OCI-LY7 (cell line): ENCODE data around the gene ANTXR1. TPM values are rescaled to one million over a fixed set of nuclear protein-coding genes. Genes with fewer than 3 reads are reported as not detected.
"Not testable (repeated sequence)": the region's sequence is repeated elsewhere in the genome, so short reads cannot be mapped to it uniquely, and the experiment has no call there.

Experiments
- BruUV-seq: library from RNA; stranded (reverse); fragments of 400-500 nt; replicated peaks from 2 replicates; lab custom pipeline; 2021; lab: Mats Ljungman, UMichigan
- CTCF ChIA-PET: fragments of 300-600 bp; sonication (Branson Sonifier 250); formaldehyde crosslinking; loops from one replicate; lab custom pipeline; 2022; ENCODE audit warnings: antibody characterized with exemption; ENCODE audit not compliant: unreplicated experiment; lab: Charles Lee
- POLR2A ChIA-PET: fragments of 300-600 bp; sonication (Branson Sonifier 250); formaldehyde crosslinking; loops from one replicate; lab custom pipeline; 2022; ENCODE audit warnings: antibody characterized with exemption; lab: Charles Lee
- DNase-seq: peaks from one replicate; pipeline ENCODE4 v3.0.0-alpha.2; 2015; ENCODE audit warnings: low spot score
- H2AFZ ChIP-seq: fragments of 200-600 bp; sonication (generic), shearing (Covaris generic); 2 replicates; pipeline ENCODE4 v1.6.1; 2014; ENCODE audit warnings: mild to moderate bottlenecking, antibody characterized with exemption, low read length, moderate library complexity
- H3K27ac ChIP-seq: fragments of 200-600 bp; sonication (generic); 2 replicates; pipeline ENCODE4 v1.5.1; 2014; ENCODE audit warnings: mixed run types, low read depth, mild to moderate bottlenecking, moderate library complexity, low read length, inconsistent platforms; ENCODE audit not compliant: poor library complexity, severe bottlenecking
- H3K36me3 ChIP-seq: fragments of 200-600 bp; sonication (generic); 2 replicates; pipeline ENCODE4 v1.6.1; 2014; ENCODE audit warnings: mild to moderate bottlenecking, antibody characterized with exemption, low read length, moderate library complexity, mixed read lengths; ENCODE audit not compliant: insufficient read depth
- H3K4me1 ChIP-seq: fragments of 200-600 bp; sonication (generic); 2 replicates; pipeline ENCODE4 v1.5.1; 2014; ENCODE audit warnings: mild to moderate bottlenecking, low read length; ENCODE audit not compliant: insufficient read depth, poor library complexity, severe bottlenecking
- H3K4me2 ChIP-seq: fragments of 200-600 bp; sonication (generic); 2 replicates; pipeline ENCODE4 v1.6.1; 2014; ENCODE audit warnings: mild to moderate bottlenecking, low read length
- H3K4me3 ChIP-seq: fragments of 200-600 bp; sonication (generic); 2 replicates; pipeline ENCODE4 v1.5.1; 2014; ENCODE audit warnings: mild to moderate bottlenecking, low read depth, low read length; ENCODE audit not compliant: poor library complexity, severe bottlenecking
- H3K79me2 ChIP-seq: fragments of 200-600 bp; sonication (generic); 2 replicates; pipeline ENCODE4 v1.6.1; 2016; ENCODE audit warnings: low read depth, mild to moderate bottlenecking, low read length, moderate library complexity, mixed read lengths; ENCODE audit not compliant: insufficient read depth
- H3K9me2 ChIP-seq: fragments of 200-600 bp; sonication (generic); 2 replicates; pipeline ENCODE4 v1.6.1; 2016; ENCODE audit warnings: mild to moderate bottlenecking, low read length, mixed read lengths; ENCODE audit not compliant: insufficient read depth
- H3K9me3 ChIP-seq: fragments of 200-600 bp; sonication (generic); 2 replicates; pipeline ENCODE4 v1.6.1; 2014; ENCODE audit warnings: mild to moderate bottlenecking, mixed run types, low read length, mixed read lengths
- H4K20me1 ChIP-seq: fragments of 200-600 bp; sonication (generic); 2 replicates; pipeline ENCODE4 v1.6.1; 2014; ENCODE audit warnings: mild to moderate bottlenecking, antibody characterized with exemption, low read length, moderate library complexity, mixed read lengths; ENCODE audit not compliant: insufficient read depth
- EZH2phosphoT487 ChIP-seq: fragments of 200-600 bp; sonication (generic); IDR thresholded peaks from 2 replicates; pipeline ENCODE4 v1.6.1; 2018; ENCODE audit warnings: low read depth, borderline replicate concordance, mild to moderate bottlenecking, mixed run types, antibody characterized with exemption, low read length, moderate library complexity, mixed read lengths
- intact Hi-C: fragments of 100-400 bp; cut with micrococcal nuclease; formaldehyde crosslinking; loops from one replicate; pipeline ENCODE4 v1.10.0; 2022; ENCODE audit not compliant: unreplicated experiment
- total RNA-seq, 2 experiments: library from RNA; depleted of rRNA in 1 of 2; stranded (reverse); fragments of >200 nt in 1 of 2; shearing (Covaris generic) in 1 of 2; gene quantifications; 2 replicates each; pipeline ENCODE4 v1.2.3, GENCODE V29; 2014 to 2022
- TF ChIP-seq, protein P1 (sequence below): fragments of 200-600 bp; sonication (generic); conservative IDR thresholded peaks from 2 replicates; pipeline ENCODE4 v1.5.1; 2014; ENCODE audit warnings: mild to moderate bottlenecking, antibody characterized with exemption, low read length, moderate library complexity, mixed read lengths

Gene ANTXR1
- total RNA-seq, 2 experiments from 2014 or later = not detected

DNA sequence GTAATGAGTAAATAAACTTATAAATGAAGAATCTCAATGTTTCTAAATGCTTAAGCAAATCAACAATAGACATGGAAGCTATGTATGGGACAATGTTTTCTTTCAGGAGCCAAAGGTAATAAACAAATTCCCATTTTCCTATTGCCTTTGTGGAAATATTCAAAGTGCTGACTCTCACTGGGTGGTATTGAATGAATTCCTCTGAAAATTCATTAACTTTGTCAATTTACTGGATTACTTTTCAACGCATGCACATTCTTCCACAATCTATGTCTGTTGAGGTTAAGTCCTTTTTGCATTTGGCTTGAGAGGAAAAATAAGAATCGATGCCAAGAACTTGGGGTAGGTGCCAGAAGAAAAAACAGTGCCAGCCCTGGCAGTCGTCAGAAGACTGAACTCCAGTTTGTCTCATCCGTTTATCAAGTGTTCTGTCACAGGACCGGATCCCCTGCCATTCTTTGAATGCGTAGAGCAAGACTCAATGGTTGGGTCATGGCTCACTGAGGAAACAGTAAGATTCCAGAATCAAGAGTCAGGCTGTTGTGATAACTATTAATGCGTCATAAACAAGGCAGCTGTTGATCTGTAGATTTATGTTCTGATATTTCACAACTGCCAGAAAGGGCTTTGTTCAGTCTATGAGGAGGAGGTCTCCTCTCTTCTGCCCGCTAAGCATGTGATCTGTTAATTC lies 240.8 kb downstream of the ANTXR1 start:
- BruUV-seq = no TSS peak

GRCh38 chr2:69255760-69256159 lies 242.8 kb downstream of the ANTXR1 start:
- Histone ChIP-seq H2AFZ (no peak overlapping the region), H3K36me3 (no peaks in the 10 kb centered on the region), H3K4me3 (no peak overlapping the region), H3K79me2 (no peaks in the 10 kb centered on the region), H3K9me2 (no peaks in the 10 kb centered on the region), H3K9me3 (0 out of 2 replicates have a peak, but pooled peaks cover 6% of the 10 kb centered on the region), H3K4me1 (no peaks in the 10 kb centered on the region), H3K27ac (no peak overlapping the region), H4K20me1 (no peaks in the 10 kb centered on the region), H3K4me2 (no peak overlapping the region)
- BruUV-seq = no TSS peak
- intact Hi-C loops = no loop called here
- ChIA-PET POLR2A (interaction anchor here (0.7 kb wide), 1 partner anchor 1494 kb away, joined by 3 read pairs; no protein-coding TSS in a partner anchor), CTCF (no interaction called here)
- TF ChIP-seq, protein P1, sequence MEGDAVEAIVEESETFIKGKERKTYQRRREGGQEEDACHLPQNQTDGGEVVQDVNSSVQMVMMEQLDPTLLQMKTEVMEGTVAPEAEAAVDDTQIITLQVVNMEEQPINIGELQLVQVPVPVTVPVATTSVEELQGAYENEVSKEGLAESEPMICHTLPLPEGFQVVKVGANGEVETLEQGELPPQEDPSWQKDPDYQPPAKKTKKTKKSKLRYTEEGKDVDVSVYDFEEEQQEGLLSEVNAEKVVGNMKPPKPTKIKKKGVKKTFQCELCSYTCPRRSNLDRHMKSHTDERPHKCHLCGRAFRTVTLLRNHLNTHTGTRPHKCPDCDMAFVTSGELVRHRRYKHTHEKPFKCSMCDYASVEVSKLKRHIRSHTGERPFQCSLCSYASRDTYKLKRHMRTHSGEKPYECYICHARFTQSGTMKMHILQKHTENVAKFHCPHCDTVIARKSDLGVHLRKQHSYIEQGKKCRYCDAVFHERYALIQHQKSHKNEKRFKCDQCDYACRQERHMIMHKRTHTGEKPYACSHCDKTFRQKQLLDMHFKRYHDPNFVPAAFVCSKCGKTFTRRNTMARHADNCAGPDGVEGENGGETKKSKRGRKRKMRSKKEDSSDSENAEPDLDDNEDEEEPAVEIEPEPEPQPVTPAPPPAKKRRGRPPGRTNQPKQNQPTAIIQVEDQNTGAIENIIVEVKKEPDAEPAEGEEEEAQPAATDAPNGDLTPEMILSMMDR = no peak
- TF ChIP-seq EZH2phosphoT487 = no peak
- no peak for DNase-seq

More for the DNA sequence above, 240.8 kb downstream of the ANTXR1 start:
- no peak overlapping the region for H2AFZ ChIP-seq
- TF ChIP-seq EZH2phosphoT487 = no peak
- TF ChIP-seq, protein P1 = no peak
- no peak overlapping the region for H3K4me2 ChIP-seq
- H4K20me1 ChIP-seq = no peaks in the 10 kb centered on the region
- H3K4me3 ChIP-seq = no peak overlapping the region
- intact Hi-C loops = no loop called here
- H3K27ac ChIP-seq = no peak overlapping the region
- no peaks in the 10 kb centered on the region for H3K4me1 ChIP-seq
- no peaks in the 10 kb centered on the region for H3K9me3 ChIP-seq
- no peaks in the 10 kb centered on the region for H3K9me2 ChIP-seq
- H3K36me3 ChIP-seq = no peaks in the 10 kb centered on the region
- CTCF ChIA-PET = no interaction called here
- POLR2A ChIA-PET = interaction anchor here (0.7 kb wide), 1 partner anchor 17 kb away, joined by 4 read pairs; no protein-coding TSS in a partner anchor
- no peaks in the 10 kb centered on the region for H3K79me2 ChIP-seq
- no peak for DNase-seq

DNA sequence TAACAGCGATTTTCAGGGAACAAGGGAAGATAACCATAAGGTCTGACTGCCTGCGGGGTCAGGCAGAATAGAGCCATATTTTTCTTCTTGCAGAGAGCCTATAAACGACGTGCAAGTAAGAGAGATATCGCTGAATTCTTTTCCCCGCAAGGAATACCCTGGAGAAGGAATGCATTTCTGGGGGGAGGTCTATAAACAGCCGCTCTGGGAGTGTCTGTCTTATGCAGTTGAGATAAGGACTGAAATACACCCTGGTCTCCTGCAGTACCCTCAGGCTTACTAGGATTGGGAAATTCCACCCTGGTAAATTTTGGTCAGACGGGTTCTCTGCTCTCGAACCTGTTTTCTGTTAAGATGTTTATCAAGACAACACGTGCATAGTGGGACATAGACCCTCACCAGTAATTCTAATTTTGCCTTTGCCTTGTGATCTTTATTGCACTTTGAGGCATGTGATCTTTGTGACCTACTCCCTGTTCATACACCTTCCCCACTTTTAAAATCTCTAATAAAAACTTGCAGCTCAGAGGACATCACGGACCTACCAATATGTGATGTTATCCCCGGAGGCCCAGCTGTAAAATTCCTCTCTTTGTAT lies 247.1 kb downstream of the ANTXR1 start:
- CTCF ChIA-PET, H3K9me2 ChIP-seq, H3K79me2 ChIP-seq, H3K4me2 ChIP-seq, H3K27ac ChIP-seq, H2AFZ ChIP-seq, H4K20me1 ChIP-seq, H3K4me1 ChIP-seq, BruUV-seq, H3K36me3 ChIP-seq, H3K9me3 ChIP-seq, DNase-seq, POLR2A ChIA-PET, H3K4me3 ChIP-seq, intact Hi-C loops: not testable (repeated sequence)
